SHP77 (cell line): ENCODE results near the gene RUNX1.
A peak's percentile ranks its signal among the peaks of the same experiment; 100 is the strongest.

Experiments
- DNase-seq, 2 experiments: peaks; one replicate each; lab custom pipeline; 2025; lab: John Stamatoyannopoulos, UW

The RUNX1 gene

GRCh38 chr21:34850166-34850690 is 198.9 kb downstream of the RUNX1 start:
- no peak for DNase-seq

DNA sequence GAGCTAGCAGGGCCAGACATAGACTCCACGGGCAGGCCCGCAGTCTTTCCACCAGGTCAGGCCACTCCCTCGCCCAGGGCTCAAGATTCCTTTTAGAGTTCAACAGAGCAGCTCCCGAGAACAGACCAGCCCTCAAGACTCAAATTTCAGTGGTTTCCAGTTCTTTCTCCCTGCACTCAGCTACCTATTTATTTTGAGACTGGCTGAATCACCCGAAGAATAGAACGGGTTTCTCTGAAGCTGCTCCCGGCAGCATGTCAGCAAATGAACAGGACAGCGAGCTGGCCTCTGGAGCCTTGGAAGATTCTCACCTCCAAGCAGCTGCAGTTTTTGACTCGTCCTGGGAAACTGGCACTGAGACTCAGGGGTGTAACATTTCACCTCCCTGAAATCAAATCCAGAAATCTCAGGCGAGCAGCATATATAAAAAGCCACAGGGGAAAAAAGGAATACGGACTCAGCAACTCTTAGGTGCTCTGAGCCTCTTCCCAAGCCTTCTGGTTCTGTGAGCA is 202.4 kb downstream of the RUNX1 start:
- DNase-seq, result no peak

GRCh38 chr21:34845521-34846451 is 203.3 kb downstream of the RUNX1 start:
- no peak for DNase-seq

DNA sequence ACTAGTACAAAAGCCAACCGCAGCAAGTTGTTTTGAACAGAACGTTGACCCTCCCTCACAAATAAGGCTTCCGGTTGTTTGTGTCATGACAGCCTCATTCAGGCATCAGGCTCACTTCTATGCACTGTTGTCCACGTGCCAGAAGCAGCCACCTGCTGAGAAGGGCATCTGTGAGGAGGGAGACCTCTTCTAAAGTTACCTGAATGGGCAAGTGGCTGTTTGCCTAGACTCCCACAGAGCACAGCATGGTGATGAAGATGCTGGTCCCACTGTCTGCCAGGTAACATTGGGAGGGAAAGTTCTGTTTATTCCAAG is 204.2 kb downstream of the RUNX1 start:
- peak in 1 of 2 experiments; percentile 25 for DNase-seq

- DNase-seq, result no peak
Measured at GRCh38 chr21:34844013-34844923, 204.8 kb downstream of the RUNX1 start.

- DNase-seq, result no peak
Measured at GRCh38 chr21:34843562-34843961, 205.5 kb downstream of the RUNX1 start.

DNA sequence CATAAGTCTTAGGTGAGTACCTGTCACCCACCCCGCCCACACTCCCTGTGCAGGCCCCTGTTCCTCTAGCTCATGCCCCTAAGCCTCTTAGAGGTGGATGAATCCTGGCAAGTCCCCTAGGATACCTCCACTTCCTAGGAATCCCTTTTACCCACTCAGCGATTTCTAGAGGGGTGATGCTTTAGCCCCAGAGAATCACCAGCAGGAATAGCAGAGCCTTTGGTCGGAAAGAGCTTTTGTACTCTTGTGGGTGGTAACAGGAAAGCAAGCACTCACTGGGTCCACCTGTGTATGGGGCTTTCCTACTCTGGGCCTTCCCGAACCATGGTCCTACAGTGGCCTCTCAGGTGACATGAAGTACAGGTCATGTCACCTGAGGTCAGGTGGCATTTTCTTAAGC is 207.9 kb downstream of the RUNX1 start:
- no peak for DNase-seq

GRCh38 chr21:34840693-34841092 is 208.4 kb downstream of the RUNX1 start:
- no peak for DNase-seq

DNA sequence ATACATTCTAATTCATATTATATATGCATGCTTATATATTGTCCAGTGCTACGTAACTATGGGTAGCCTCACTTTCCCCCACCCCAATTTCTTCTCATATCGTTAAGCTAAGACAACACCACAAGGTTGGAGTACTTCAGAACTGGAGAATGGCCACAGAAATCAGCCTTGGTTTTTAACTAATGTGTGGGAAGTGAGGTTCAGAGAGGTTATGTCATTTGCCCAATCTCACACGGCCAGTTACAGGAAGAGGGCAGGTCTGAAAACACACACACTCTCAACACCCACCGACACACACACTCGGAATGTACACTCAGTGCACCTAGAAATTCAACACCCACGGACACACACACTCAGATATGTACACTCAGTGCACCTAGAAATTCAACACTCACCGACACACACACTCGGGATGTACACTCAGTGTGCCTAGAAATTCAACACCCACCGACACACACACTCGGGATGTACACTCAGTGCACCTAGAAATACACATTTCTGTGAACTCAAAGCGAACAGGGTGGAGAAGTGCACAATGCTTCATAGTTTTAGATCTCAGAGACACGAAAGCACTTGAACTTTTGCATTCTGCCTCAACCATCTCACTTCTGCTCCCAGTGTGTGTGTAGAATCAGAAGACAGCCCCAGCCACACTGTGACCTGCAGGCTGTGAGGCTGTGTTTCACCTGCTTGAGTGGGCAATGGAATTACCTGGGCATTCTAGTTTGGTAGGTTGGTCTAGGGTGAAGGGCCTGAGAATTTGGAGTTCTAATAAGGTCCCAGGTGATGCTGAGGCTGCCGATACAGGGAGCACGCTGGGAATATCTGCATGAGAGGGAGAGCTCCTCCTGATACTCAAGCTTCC is 209.9 kb downstream of the RUNX1 start:
- no peak for DNase-seq

DNA sequence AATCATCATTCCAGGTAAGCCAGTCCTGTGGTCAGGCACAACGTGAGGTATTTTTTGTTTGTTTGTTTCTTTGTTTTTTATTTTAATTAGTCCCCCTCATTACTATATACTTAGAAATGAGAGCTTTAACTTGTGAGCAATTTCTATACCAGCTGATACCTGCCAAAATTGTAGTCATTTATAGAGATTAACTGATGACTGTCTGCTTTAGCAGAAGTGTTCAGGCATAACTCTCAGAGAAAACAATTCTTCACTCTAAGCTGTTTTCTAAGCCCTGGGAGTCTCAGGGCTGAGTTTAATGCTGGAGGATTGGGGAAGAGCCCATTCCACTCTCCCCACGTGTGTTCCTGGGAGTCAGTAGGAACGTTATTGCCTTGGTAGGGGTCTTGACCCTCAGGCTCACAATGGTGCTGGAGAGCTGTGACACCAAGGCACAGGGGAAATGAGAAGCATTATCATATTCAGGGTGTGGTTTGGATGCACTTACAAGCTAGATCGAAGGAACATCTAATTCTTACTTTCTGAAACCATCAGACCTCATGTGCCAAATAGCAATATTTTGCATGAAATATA is 212.1 kb downstream of the RUNX1 start:
- DNase-seq, result no peak

DNA sequence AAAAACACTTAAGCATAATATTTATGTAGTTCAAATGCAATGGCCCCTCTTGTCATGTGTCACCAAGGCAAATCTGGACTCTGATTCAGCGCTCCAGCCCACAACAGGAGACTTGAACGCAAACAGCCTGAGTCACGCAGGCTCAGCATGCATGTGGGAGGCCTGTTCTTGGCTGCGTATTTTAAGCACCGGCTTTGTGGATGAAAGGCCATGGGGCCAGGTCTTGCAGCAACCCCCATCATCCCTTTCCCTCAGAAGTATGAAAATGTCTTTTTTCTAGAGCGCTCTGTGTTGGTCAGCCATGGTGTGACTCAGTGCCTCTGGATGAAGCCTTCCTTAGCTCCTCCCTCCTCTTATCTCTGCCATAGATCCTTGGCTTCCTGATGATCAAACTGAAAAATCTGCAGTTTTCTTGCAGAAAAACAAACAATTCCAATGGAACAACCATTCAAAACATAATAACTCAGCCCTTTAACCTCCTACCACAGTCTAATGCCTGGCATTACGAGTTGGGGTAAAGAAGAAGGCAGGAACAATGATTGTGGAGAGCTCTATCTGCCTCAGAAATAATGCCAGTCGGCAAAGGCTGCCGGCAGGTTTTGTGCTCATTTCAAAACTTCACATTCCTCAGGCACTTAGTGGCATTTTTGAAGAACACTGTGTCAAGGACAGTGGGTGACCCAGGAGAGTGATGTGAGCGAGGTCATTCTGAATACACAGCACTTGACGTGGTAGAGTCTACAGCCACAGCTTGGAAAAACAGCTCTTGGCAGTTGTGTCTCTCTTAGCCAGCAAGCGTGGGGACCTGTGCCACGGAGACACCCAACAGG is 212.8 kb downstream of the RUNX1 start:
- DNase-seq, result no peak

- no peak for DNase-seq
Measured at GRCh38 chr21:34835526-34835925, 213.6 kb downstream of the RUNX1 start.

GRCh38 chr21:34834852-34835501 is 214.1 kb downstream of the RUNX1 start:
- DNase-seq, result no peak

- no peak for DNase-seq
Measured at GRCh38 chr21:34834290-34834689, 214.8 kb downstream of the RUNX1 start.

GRCh38 chr21:34833465-34833864 is 215.6 kb downstream of the RUNX1 start:
- DNase-seq, result no peak

- DNase-seq, result no peak
Measured at GRCh38 chr21:34830386-34831170, 218.5 kb downstream of the RUNX1 start.

DNA sequence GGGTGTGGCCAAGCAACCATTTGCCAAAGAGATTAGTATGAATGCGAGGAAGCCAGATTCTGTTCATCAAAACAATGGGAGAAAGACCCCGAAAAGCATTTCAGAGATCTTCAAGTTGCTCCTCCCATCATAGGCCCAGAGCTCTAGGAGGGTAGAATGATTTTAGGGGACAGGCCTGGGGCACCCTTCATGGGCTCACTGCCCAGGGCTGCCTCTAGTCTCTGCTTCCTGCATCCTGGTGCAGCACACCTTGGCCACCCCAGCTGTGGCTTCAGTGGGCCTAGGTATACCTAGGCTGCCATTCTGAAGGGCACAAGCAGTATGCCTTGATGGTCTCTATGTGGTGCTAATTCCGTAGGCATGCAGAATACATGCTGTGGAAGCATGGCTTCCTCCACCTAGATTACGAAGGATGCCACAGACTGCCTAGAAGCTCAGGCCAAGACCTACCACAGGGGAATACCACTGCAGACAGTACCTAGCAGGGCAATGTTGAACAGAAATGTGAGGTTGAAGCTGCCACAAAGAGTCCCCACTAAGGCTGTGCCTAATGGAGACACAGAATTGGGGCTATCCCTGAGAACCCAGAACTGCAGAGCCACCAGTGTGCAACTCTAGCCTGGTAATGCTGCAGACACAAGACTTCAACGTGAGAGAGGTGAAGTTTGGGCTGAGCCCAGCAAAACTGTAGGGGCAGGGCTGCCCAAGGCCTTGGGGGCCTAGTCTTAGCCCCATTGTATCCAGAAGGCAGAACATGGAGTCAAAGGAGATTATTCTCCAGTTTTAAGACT is 221.5 kb downstream of the RUNX1 start:
- no peak for DNase-seq

GRCh38 chr21:34826836-34827235 is 222.3 kb downstream of the RUNX1 start:
- DNase-seq, result no peak
